LHCN-M2 (cell line): ENCODE results near the gene GRK4. TPM values are rescaled to one million over a fixed set of nuclear protein-coding genes. Genes with fewer than 3 reads are reported as not detected.
A peak's percentile ranks its signal among the peaks of the same experiment; 100 is the strongest.

ENCODE experiments used
- DNase-seq: peaks from one replicate; pipeline ENCODE4 v3.0.0-alpha.2; 2012; ENCODE audit warnings: low read depth
- total RNA-seq: library from RNA; depleted of rRNA; stranded (reverse); fragments of >200 nt; gene quantifications from 2 replicates; pipeline ENCODE4 v1.2.3, GENCODE V29; 2014; rRNA removed

GRK4 gene
- total RNA-seq, 1 experiment from 2014 or later = 6.7 TPM

DNA sequence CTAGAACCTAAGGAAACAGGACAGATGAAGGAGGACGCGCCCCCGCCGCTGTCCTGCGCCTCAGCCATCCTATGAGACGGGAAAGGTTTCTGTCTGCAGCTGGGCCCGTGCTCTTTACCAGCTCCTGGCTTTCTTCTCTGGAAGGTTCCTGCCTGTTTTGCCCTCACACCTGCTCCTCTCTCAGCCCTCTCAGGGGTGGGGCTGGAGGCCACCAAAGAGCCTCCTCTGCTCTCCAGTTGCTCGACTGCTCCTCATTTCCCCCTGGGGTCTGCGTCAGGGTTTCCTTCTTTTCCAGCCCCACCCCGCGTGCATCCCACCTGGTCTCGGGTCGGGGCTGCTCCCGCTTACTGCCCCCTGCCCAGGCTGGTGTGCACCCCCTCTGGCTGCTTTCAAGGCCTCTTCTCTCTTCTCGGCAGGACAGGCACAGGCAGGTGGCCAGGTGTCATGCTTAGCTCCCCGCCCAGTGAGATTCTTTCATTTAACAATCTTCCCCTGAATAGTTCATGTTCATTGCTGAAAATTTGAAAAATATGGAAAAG, 106.4 kb downstream of the GRK4 start:
- DNase-seq = no peak

DNA sequence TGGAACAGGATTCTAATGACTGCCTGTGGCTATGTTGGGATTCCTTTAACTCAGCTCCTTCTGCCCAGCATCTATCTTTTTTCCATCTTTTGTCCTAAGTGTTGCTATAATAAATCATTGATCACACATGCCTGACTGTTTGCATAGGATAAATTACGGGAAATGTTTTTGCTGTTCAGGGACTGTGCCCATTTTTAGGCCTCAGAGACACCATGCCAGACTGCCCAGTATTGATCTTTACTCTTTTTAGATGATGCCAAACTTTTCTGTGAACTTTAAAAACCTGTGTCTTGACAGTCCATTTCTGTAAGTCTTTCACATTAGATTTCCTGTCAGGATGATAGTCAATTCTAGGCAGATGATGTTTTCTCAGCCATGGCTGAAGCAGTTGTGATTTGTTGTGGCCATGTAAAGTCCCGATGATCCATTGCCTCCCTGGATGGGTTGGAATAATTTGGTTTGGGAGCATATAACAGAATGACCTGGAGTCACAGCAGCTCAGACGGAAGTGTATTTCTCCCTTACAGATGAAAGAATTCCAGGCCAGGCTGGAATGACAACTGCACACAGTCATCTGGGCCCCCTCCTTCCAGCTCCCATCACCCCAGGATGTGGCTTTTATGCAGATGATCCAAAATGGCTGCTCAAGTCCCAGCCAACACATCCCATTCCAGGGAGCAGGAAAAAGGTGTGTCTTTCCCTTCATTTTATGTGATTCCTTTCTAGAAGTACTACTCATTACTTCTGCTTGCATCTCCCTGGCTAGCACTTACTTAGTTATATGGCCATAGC, 107.5 kb downstream of the GRK4 start:
- peak; percentile 31 for DNase-seq

- peak; percentile 20 for DNase-seq
Observed at GRCh38 chr4:3071811-3072210, 108.4 kb downstream of the GRK4 start.

- no peak for DNase-seq
Observed at GRCh38 chr4:3073158-3074077, 110.0 kb downstream of the GRK4 start.

DNA sequence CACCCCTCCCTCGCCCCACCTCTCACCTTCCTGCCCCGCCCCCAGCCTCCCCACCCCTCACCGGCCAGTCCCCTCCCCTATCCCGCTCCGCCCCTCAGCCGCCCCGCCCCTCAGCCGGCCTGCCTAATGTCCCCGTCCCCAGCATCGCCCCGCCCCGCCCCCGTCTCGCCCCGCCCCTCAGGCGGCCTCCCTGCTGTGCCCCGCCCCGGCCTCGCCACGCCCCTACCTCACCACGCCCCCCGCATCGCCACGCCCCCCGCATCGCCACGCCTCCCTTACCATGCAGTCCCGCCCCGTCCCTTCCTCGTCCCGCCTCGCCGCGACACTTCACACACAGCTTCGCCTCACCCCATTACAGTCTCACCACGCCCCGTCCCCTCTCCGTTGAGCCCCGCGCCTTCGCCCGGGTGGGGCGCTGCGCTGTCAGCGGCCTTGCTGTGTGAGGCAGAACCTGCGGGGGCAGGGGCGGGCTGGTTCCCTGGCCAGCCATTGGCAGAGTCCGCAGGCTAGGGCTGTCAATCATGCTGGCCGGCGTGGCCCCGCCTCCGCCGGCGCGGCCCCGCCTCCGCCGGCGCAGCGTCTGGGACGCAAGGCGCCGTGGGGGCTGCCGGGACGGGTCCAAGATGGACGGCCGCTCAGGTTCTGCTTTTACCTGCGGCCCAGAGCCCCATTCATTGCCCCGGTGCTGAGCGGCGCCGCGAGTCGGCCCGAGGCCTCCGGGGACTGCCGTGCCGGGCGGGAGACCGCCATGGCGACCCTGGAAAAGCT, 110.9 kb downstream of the GRK4 start, which contains the start of the genes HTT and HTT-AS:
Gene HTT, plus strand, starts transcription at position 604 of the 768 bp plus-strand sequence. Its CDS starts 145 bp downstream, at position 749.
Gene HTT-AS, minus strand, starts transcription at position 461 of the 768 bp plus-strand sequence.
- peak; percentile 89 for DNase-seq

DNA sequence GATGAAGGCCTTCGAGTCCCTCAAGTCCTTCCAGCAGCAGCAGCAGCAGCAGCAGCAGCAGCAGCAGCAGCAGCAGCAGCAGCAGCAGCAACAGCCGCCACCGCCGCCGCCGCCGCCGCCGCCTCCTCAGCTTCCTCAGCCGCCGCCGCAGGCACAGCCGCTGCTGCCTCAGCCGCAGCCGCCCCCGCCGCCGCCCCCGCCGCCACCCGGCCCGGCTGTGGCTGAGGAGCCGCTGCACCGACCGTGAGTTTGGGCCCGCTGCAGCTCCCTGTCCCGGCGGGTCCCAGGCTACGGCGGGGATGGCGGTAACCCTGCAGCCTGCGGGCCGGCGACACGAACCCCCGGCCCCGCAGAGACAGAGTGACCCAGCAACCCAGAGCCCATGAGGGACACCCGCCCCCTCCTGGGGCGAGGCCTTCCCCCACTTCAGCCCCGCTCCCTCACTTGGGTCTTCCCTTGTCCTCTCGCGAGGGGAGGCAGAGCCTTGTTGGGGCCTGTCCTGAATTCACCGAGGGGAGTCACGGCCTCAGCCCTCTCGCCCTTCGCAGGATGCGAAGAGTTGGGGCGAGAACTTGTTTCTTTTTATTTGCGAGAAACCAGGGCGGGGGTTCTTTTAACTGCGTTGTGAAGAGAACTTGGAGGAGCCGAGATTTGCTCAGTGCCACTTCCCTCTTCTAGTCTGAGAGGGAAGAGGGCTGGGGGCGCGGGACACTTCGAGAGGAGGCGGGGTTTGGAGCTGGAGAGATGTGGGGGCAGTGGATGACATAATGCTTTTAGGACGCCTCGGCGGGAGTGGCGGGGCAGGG, 111.7 kb downstream of the GRK4 start:
- peak; percentile 53 for DNase-seq

DNA sequence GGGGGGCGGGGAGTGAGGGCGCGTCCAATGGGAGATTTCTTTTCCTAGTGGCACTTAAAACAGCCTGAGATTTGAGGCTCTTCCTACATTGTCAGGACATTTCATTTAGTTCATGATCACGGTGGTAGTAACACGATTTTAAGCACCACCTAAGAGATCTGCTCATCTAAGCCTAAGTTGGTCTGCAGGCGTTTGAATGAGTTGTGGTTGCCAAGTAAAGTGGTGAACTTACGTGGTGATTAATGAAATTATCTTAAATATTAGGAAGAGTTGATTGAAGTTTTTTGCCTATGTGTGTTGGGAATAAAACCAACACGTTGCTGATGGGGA, 112.2 kb downstream of the GRK4 start:
- DNase-seq = no peak

- DNase-seq = no peak
Observed at GRCh38 chr4:3077796-3078195, 114.4 kb downstream of the GRK4 start.

- no peak for DNase-seq
Observed at GRCh38 chr4:3079694-3080123, 116.3 kb downstream of the GRK4 start.

DNA sequence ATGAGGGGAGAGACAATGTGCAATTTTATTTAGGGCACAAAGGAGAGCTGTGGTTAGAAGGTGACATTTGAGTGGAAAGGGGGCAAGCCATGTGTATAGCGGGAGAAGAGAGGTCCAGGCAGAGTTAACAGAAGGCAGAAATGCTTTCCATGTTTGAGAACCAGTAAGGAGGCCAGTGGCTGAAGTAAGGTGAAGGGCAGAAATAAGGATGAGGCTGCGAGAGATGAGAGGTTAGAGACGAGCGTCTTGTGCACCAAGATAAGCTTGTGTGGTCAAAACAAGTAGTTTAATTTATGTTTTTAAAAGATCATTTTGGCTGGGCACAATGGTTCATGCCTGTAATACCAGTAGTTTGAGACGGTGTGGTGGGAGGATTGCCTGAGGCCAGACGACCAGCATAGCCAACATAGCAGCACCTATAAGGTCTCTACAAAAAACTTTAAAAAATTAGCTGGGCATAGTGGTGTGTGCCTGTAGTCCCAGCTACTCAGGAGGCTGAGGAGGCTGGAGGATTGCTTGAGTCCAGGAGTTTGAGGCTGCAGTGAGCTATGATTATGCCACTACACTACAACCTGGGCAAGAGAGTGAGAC, 119.6 kb downstream of the GRK4 start:
- no peak for DNase-seq

- no peak for DNase-seq
Observed at GRCh38 chr4:3083732-3084131, 120.4 kb downstream of the GRK4 start.

- no peak for DNase-seq
Observed at GRCh38 chr4:3085948-3086670, 122.7 kb downstream of the GRK4 start.

DNA sequence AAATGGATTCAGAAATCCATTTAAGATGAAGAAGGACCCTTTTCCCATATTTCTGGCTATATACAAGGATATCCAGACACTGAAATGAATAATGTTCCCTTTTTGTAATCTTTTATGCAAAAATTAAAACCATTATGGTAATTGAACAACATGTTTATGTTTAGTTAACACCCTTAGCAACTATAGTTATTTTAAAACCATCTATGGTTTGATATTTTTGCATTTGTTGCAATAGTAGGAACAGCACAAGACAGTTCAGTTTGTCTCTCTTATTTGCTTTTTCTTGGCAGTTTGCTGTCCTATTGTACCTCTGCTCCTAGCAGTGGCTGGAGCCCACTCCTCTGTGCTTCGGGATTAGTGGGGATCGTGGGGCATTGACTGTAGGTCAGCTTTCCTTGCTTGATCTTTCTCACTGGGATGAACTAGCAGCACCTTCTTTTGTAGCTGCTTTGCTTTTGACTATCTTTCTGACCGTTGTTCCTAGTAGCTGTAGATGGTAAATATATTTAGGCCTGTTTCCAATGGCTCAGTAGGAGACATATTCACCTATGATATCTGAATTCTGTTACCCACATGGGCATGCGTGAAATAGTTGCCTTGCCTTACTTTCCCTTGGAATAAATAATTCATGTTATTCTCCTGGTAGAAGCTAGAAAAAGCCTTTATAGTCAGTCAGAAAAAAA, 123.9 kb downstream of the GRK4 start:
- no peak for DNase-seq

Other genes with a start within 250 kb of the GRK4 start
- 52.5 and 52.9 TPM in 2 replicates for gene TNIP2, start 207.2 kb upstream of the GRK4 start, total RNA-seq
- gene SH3BP2, start 170.5 kb upstream of the GRK4 start, total RNA-seq = 26.9 and 31.7 TPM in 2 replicates
- 142 and 149 TPM in 2 replicates for gene ADD1, start 119.7 kb upstream of the GRK4 start, total RNA-seq
- gene NOP14, start 165 bp upstream of the GRK4 start, total RNA-seq = 23.3 and 33.1 TPM in 2 replicates
- not detected in 2 replicates for gene HTT-AS, start 111.0 kb downstream of the GRK4 start, total RNA-seq
- 12.8 and 19.4 TPM in 2 replicates for gene HTT, start 111.1 kb downstream of the GRK4 start, total RNA-seq